ENCODE data around the gene C2CD4C. TPM values are rescaled to one million over a fixed set of nuclear protein-coding genes. Genes with fewer than 3 reads are reported as not detected.

The C2CD4C gene
- total and polyA plus RNA-seq, 12 donors = 0.17 to 3.2 (median 1.2) TPM; not detected in 1

- WGBS, 4 donors = 94 to 97% (median 95%) methylated on average over 22 to 26 of the region's 26 CpGs
- DNase-seq = no peak
- Histone ChIP-seq H3K27me3 (no peaks in the 10 kb centered on the region), H3K36me3 (replicated peaks in 1 of 2) (no peaks in the 10 kb centered on the region), H3K4me1 (replicated peaks in 1 of 2) (peaks cover 0 to 5% of the 10 kb centered on the region in 2 donors), H3K9me3 (replicated peaks in 1 of 3) (no peaks in the 10 kb centered on the region), H3K4me3 (no peak overlapping the region), H3K27ac (no peak overlapping the region)
- TF ChIP-seq POLR2A (IDR thresholded peaks at IDR 0.05) = no peak
- no peak for TF ChIP-seq CTCF (IDR thresholded peaks at IDR 0.05)
- intact Hi-C loops (cut with DNase I) = no loop called here
Observed at GRCh38 chr19:444677-445210, 35.8 kb upstream of the C2CD4C start.

- DNase-seq = no peak
- no peak overlapping the region for H3K4me3 ChIP-seq
- no peak for TF ChIP-seq CTCF (IDR thresholded peaks at IDR 0.05)
- no peak for TF ChIP-seq POLR2A (IDR thresholded peaks at IDR 0.05)
- no peaks in the 10 kb centered on the region for H3K27me3 ChIP-seq
- no peaks in the 10 kb centered on the region for H3K9me3 ChIP-seq (replicated peaks in 1 of 3)
- no peak overlapping the region for H3K27ac ChIP-seq
- peaks cover 0 to 2% of the 10 kb centered on the region in 2 donors for H3K4me1 ChIP-seq (replicated peaks in 1 of 2)
- no peaks in the 10 kb centered on the region for H3K36me3 ChIP-seq (replicated peaks in 1 of 2)
- intact Hi-C loops (cut with DNase I) = no loop called here
- 80 to 92% (median 86%) methylated on average over 2 of the region's 2 CpGs for WGBS, 4 donors
Observed at GRCh38 chr19:443005-443404, 34.1 kb upstream of the C2CD4C start.

GRCh38 chr19:442085-442484 lies 33.1 kb upstream of the C2CD4C start:
- intact Hi-C loops (cut with DNase I) = no loop called here
- no peak overlapping the region for H3K27ac ChIP-seq
- H3K27me3 ChIP-seq = no peaks in the 10 kb centered on the region
- no peaks in the 10 kb centered on the region for H3K4me1 ChIP-seq (replicated peaks in 1 of 2)
- WGBS, 4 donors = 84 to 95% (median 92%) methylated on average over 2 of the region's 2 CpGs
- TF ChIP-seq CTCF (IDR thresholded peaks at IDR 0.05) = no peak
- TF ChIP-seq POLR2A (IDR thresholded peaks at IDR 0.05) = no peak
- DNase-seq = no peak
- no peaks in the 10 kb centered on the region for H3K36me3 ChIP-seq (replicated peaks in 1 of 2)
- no peaks in the 10 kb centered on the region for H3K9me3 ChIP-seq (replicated peaks in 1 of 3)
- H3K4me3 ChIP-seq = no peak overlapping the region

GRCh38 chr19:441213-441836 lies 32.4 kb upstream of the C2CD4C start:
- no peak for TF ChIP-seq POLR2A (IDR thresholded peaks at IDR 0.05)
- no peak for TF ChIP-seq CTCF (IDR thresholded peaks at IDR 0.05)
- Histone ChIP-seq H3K27me3 (no peaks in the 10 kb centered on the region), H3K9me3 (replicated peaks in 1 of 3) (no peaks in the 10 kb centered on the region), H3K4me3 (no peak overlapping the region), H3K36me3 (replicated peaks in 1 of 2) (no peaks in the 10 kb centered on the region), H3K4me1 (replicated peaks in 1 of 2) (no peaks in the 10 kb centered on the region), H3K27ac (no peak overlapping the region)
- DNase-seq = peak in 2 of 7 donors; percentile 18 to 40
- 46 to 56% (median 47%) methylated on average over 19 to 23 of the region's 23 CpGs for WGBS, 4 donors
- intact Hi-C loops (cut with DNase I) = no loop called here

Data from adrenal gland (tissue), 12 donors.